ENCODE results near the gene QSOX1.

Gene QSOX1

GRCh38 chr1:180170546-180171151 is 16.0 kb downstream of the QSOX1 start:
- no peak for DNase-seq

GRCh38 chr1:180171691-180172090 is 17.0 kb downstream of the QSOX1 start:
- no peak for DNase-seq

- DNase-seq: no peak
These were observed 18.8 kb downstream of the QSOX1 start for GRCh38 chr1:180173451-180173850.

- no peak for DNase-seq
These were observed 19.3 kb downstream of the QSOX1 start for GRCh38 chr1:180173952-180174351.

- DNase-seq: no peak
These were observed 20.6 kb downstream of the QSOX1 start for GRCh38 chr1:180175291-180175690.

- no peak for DNase-seq
These were observed 21.1 kb downstream of the QSOX1 start for GRCh38 chr1:180175806-180176205.

GRCh38 chr1:180176965-180177364 is 22.3 kb downstream of the QSOX1 start:
- DNase-seq: no peak

- DNase-seq: no peak
These were observed 23.3 kb downstream of the QSOX1 start for GRCh38 chr1:180177931-180178330.

GRCh38 chr1:180178511-180179161 is 24.0 kb downstream of the QSOX1 start:
- DNase-seq: peak; percentile 42 to 74 (median 68)

- DNase-seq: no peak
These were observed 24.7 kb downstream of the QSOX1 start for GRCh38 chr1:180179162-180179957.

GRCh38 chr1:180181048-180181447 is 26.4 kb downstream of the QSOX1 start:
- peak in 2 of 3 experiments; percentile 31 to 33 for DNase-seq

- no peak for DNase-seq
These were observed 27.4 kb downstream of the QSOX1 start for GRCh38 chr1:180181996-180182642.

- DNase-seq: peak in 2 of 3 experiments; percentile 11 to 49
These were observed 28.1 kb downstream of the QSOX1 start for GRCh38 chr1:180182643-180183311.

GRCh38 chr1:180183426-180183825 is 28.8 kb downstream of the QSOX1 start:
- no peak for DNase-seq

- DNase-seq: no peak
These were observed 29.4 kb downstream of the QSOX1 start for GRCh38 chr1:180184041-180184440.

GRCh38 chr1:180185281-180185680 is 30.6 kb downstream of the QSOX1 start:
- DNase-seq: no peak

GRCh38 chr1:180185971-180186645 is 31.4 kb downstream of the QSOX1 start:
- DNase-seq: no peak

- DNase-seq: no peak
These were observed 32.2 kb downstream of the QSOX1 start for GRCh38 chr1:180186831-180187230.

GRCh38 chr1:180187626-180188025 is 33.0 kb downstream of the QSOX1 start:
- DNase-seq: no peak

- DNase-seq: peak; percentile 44 to 75 (median 67)
These were observed 33.4 kb downstream of the QSOX1 start for GRCh38 chr1:180188091-180188506.

- peak in 1 of 3 experiments; percentile 50 for DNase-seq
These were observed 34.1 kb downstream of the QSOX1 start for GRCh38 chr1:180188684-180189175.

- DNase-seq: no peak
These were observed 35.4 kb downstream of the QSOX1 start for GRCh38 chr1:180190091-180190490.
